ENCODE results near the gene NBPF1. TPM values are rescaled to one million over a fixed set of nuclear protein-coding genes. Genes with fewer than 3 reads are reported as not detected.
A peak's percentile ranks its signal among the peaks of the same experiment; 100 is the strongest.
"Not testable (repeated sequence)": the region's sequence is repeated elsewhere in the genome, so short reads cannot be mapped to it uniquely, and the experiment has no call there.

Gene NBPF1
- total RNA-seq, 1 experiment from 2014 or later = 28.9 TPM

DNA sequence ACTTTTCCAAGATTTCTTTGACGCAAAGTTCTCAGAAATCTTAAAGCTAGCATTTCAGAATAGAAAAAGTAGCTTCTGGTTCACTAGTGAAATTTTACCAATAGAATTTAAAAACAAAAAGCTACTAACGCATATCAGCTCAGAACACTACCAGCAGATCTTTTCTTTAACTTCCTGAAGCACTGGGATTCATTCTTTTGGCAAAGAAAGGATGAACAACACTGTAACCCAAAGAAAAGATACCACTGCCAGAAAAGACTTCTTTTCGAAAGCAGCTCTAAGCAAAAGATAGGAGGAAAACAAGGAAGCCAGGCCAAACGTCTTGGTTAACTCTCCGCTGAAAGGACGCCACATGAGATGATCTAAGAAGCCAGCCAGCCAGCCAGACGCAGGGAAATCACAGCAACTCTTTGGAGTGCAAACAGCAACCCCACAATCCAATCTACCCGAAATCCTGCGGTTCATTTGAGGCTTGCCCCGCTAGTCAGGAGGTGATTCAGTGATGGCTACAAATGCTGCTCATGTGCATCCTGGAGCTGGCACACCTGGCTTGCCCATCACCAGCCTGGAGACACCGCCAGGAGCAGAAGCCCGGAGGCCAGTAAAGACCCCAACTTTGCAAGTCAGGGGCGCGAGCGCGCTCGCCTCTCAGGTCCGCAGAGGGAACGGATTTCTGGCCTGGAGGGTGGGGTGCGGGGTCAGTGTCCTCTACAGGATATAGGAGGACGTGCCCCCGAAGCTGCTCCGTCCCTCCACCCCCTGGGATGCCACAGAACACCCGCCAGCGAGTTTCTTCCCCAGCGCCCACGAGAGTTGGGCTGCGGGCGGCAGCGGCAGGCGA, 812 bp downstream of the NBPF1 start:
- H3K4me3 Mint-ChIP-seq (ENCODE audit: unreplicated experiment) = no peak overlapping the region
- no peaks in the 10 kb centered on the region for H3K36me3 Mint-ChIP-seq (ENCODE audit: insufficient read depth, unreplicated experiment)
- H3K9me3 Mint-ChIP-seq (ENCODE audit: unreplicated experiment) = no peaks in the 10 kb centered on the region
- TF ChIP-seq CTCF (IDR thresholded peaks at IDR 0.05; ENCODE audit: unreplicated experiment) = no peak
- no peak overlapping the region for H3K27ac Mint-ChIP-seq (ENCODE audit: low read depth, unreplicated experiment)
- no peaks in the 10 kb centered on the region for H3K4me1 Mint-ChIP-seq (ENCODE audit: insufficient read depth, unreplicated experiment)
- intact Hi-C loops (cut with micrococcal nuclease) = no loop called here
- POLR2A ChIA-PET = interaction anchor here (1.2 to 4.4 kb wide), 10 partner anchors 9 to 313 kb away, joined by 3 to 57 read pairs (median 8); partner anchors contain the start of genes FBXO42, NECAP2 and RNU1-1
- no peaks in the 10 kb centered on the region for H3K27me3 Mint-ChIP-seq (ENCODE audit: insufficient read depth, unreplicated experiment)
- DNase-seq (ENCODE audit: unreplicated experiment) = peak; percentile 68
- CTCF ChIA-PET = interaction anchor here (0.6 to 2.4 kb wide), 9 partner anchors 8 to 530 kb away, joined by 3 to 9 read pairs (median 4); no protein-coding TSS in a partner anchor
- TSS peak; percentile 59 for BruUV-seq (replicated peaks)

DNA sequence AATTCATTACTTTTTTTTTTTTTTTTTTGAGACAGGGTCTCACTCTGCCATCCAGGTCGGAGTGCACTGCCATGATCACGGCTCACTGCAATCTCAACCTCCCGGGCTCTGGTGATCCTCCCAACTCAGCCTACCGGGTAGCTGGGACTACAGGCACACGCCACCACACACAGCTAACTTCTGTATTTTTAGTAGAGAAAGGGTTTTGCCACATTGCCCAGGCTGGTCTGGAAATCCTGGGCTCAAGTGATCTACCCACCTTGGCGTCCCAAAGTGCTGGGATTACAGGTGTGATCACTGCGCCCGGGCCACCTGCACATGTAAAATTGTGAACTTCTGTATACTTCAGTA, 1.4 kb downstream of the NBPF1 start:
- BruUV-seq (replicated peaks); H3K4me1 Mint-ChIP-seq (ENCODE audit: insufficient read depth, unreplicated experiment); H3K4me3 Mint-ChIP-seq (ENCODE audit: unreplicated experiment); intact Hi-C loops (cut with micrococcal nuclease); H3K9me3 Mint-ChIP-seq (ENCODE audit: unreplicated experiment); H3K36me3 Mint-ChIP-seq (ENCODE audit: insufficient read depth, unreplicated experiment); H3K27ac Mint-ChIP-seq (ENCODE audit: low read depth, unreplicated experiment); H3K27me3 Mint-ChIP-seq (ENCODE audit: insufficient read depth, unreplicated experiment); DNase-seq (ENCODE audit: unreplicated experiment): not testable (repeated sequence)
- ChIA-PET POLR2A (interaction anchor here (1.2 to 4.4 kb wide), 8 partner anchors 9 to 313 kb away, joined by 3 to 57 read pairs (median 9); partner anchors contain the start of genes FBXO42 and RNU1-1), CTCF (interaction anchor here (0.6 to 2.4 kb wide), 9 partner anchors 9 to 529 kb away, joined by 3 to 9 read pairs (median 4); no protein-coding TSS in a partner anchor)

DNA sequence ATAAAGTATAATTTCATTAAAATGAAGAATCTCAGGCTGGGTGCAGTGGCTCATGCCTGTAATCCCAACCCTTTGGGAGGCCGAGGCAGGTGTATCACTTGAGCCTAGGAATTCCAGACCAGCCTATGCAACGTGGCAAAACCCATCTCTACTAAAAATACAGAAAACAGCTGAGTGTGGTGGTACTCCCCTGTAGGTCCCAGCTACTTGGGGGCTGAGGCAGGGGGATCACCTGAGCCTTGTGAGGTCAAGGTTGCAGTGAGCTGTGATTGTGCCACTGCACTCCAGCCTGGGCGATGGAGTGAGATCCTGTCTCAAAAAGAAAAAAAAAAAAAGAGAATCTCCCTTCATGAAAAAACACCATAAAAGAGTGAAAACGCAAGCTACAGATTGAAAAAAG, 2.2 kb downstream of the NBPF1 start:
- CTCF ChIA-PET = interaction anchor here (0.6 to 2.4 kb wide), 3 partner anchors 10 to 512 kb away, joined by 4 to 9 read pairs (median 6); no protein-coding TSS in a partner anchor
- H3K9me3 Mint-ChIP-seq (ENCODE audit: unreplicated experiment); H3K27ac Mint-ChIP-seq (ENCODE audit: low read depth, unreplicated experiment); BruUV-seq (replicated peaks); H3K4me3 Mint-ChIP-seq (ENCODE audit: unreplicated experiment); intact Hi-C loops (cut with micrococcal nuclease); DNase-seq (ENCODE audit: unreplicated experiment); H3K27me3 Mint-ChIP-seq (ENCODE audit: insufficient read depth, unreplicated experiment); H3K36me3 Mint-ChIP-seq (ENCODE audit: insufficient read depth, unreplicated experiment); H3K4me1 Mint-ChIP-seq (ENCODE audit: insufficient read depth, unreplicated experiment): not testable (repeated sequence)
- POLR2A ChIA-PET = interaction anchor here (1.2 to 4.4 kb wide), 2 partner anchors 8 to 12 kb away, joined by 7 to 57 read pairs; no protein-coding TSS in a partner anchor

DNA sequence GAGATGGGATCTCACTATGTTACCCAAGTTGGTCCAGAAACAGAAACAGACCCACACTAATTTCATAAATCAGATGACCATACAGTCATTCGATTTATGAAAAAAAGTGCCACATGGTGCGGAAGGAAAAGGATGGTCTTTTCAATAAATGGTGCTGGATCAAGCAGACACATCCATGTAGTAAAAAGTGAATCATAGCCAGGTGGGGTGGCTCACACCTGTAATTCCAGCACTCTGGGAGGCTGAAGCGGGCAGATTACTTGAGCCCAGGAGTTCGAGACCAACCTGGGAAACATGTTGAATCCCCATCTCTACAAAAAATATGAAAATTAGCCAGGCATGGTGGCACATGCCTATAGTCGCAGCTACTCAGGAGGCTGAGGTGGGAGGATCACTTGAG, 2.8 kb downstream of the NBPF1 start:
- H3K4me3 Mint-ChIP-seq (ENCODE audit: unreplicated experiment); intact Hi-C loops (cut with micrococcal nuclease); BruUV-seq (replicated peaks); H3K36me3 Mint-ChIP-seq (ENCODE audit: insufficient read depth, unreplicated experiment); DNase-seq (ENCODE audit: unreplicated experiment); H3K27me3 Mint-ChIP-seq (ENCODE audit: insufficient read depth, unreplicated experiment); H3K4me1 Mint-ChIP-seq (ENCODE audit: insufficient read depth, unreplicated experiment); POLR2A ChIA-PET; H3K27ac Mint-ChIP-seq (ENCODE audit: low read depth, unreplicated experiment); H3K9me3 Mint-ChIP-seq (ENCODE audit: unreplicated experiment): not testable (repeated sequence)
- CTCF ChIA-PET = interaction anchor here (0.6 to 2.6 kb wide), 4 partner anchors 10 to 151 kb away, joined by 3 to 9 read pairs (median 4); partner anchors contain the start of gene RNU1-1

GRCh38 chr1:16609761-16610160, 3.6 kb downstream of the NBPF1 start:
- intact Hi-C loops (cut with micrococcal nuclease); BruUV-seq (replicated peaks); H3K4me3 Mint-ChIP-seq (ENCODE audit: unreplicated experiment); H3K4me1 Mint-ChIP-seq (ENCODE audit: insufficient read depth, unreplicated experiment); DNase-seq (ENCODE audit: unreplicated experiment); H3K9me3 Mint-ChIP-seq (ENCODE audit: unreplicated experiment); H3K27ac Mint-ChIP-seq (ENCODE audit: low read depth, unreplicated experiment); H3K27me3 Mint-ChIP-seq (ENCODE audit: insufficient read depth, unreplicated experiment); H3K36me3 Mint-ChIP-seq (ENCODE audit: insufficient read depth, unreplicated experiment): not testable (repeated sequence)
- CTCF ChIA-PET = interaction anchor here (0.5 to 2.6 kb wide), 9 partner anchors 9 to 517 kb away, joined by 3 to 9 read pairs (median 5); partner anchors contain the start of gene RNU1-1
- POLR2A ChIA-PET = interaction anchor here (1.4 to 1.5 kb wide), 3 partner anchors 11 to 294 kb away, joined by 6 read pairs; no protein-coding TSS in a partner anchor

Data from MCF 10A (cell line).